Tibial nerve (tissue), 4 donors: Measurements from ENCODE around the gene OR51E2. TPM values are rescaled to one million over a fixed set of nuclear protein-coding genes. Genes with fewer than 3 reads are reported as not detected.

Source experiments
- DNase-seq, 2 donors: peaks; one replicate each; pipeline ENCODE4 v3.0.0-alpha.2; 2019; ENCODE audit warnings: low spot score in 2 of 2
- H3K27ac ChIP-seq, 4 donors: fragments of 200-600 bp; sonication (generic) in 3 of 4; one replicate each; pipeline ENCODE4 v1.5.1; 2017 to 2019; ENCODE audit warnings: mild to moderate bottlenecking in 1 of 4
- H3K27me3 ChIP-seq, 2 donors: fragments of 200-600 bp; sonication (generic) in 1 of 2; one replicate each; pipeline versions ENCODE4 v1.5.1 to v1.6.0; 2017 to 2019
- H3K36me3 ChIP-seq, 3 donors: fragments of 200-600 bp; sonication (generic); one replicate each; pipeline ENCODE4 v1.5.1; 2018 to 2019
- H3K4me1 ChIP-seq, 4 donors: fragments of 200-600 bp; sonication (generic) in 3 of 4; one replicate each; pipeline ENCODE4 v1.5.1; 2017 to 2019
- H3K4me3 ChIP-seq, 4 donors: fragments of 200-600 bp; sonication (generic) in 3 of 4; one replicate each; pipeline ENCODE4 v1.5.1; 2017 to 2019; ENCODE audit warnings: mild to moderate bottlenecking in 1 of 4, moderate library complexity in 1 of 4
- H3K9me3 ChIP-seq, 4 donors: fragments of 200-600 bp; sonication (generic) in 3 of 4; one replicate each; pipeline ENCODE4 v1.5.1; 2017 to 2019
- EP300 ChIP-seq, 2 donors: sonication (generic); formaldehyde crosslinking; IDR thresholded peaks; one replicate each; pipeline ENCODE4 v1.6.1; 2017; ENCODE audit warnings: antibody characterized with exemption in 2 of 2, mild to moderate bottlenecking in 1 of 2
- POLR2A ChIP-seq, 2 donors: fragments of 450-650 bp; IDR thresholded peaks; one replicate each; pipeline ENCODE4 v1.6.1; 2017; ENCODE audit warnings: antibody characterized with exemption in 2 of 2, mild to moderate bottlenecking in 2 of 2, moderate library complexity in 2 of 2
- WGBS, 2 donors: methylation state at CpG; one replicate each; pipeline ENCODE4 v1.1.5; 2018; 5-methylcytosine and 5-hydroxymethylcytosine counted together
- total RNA-seq, 4 donors: library from RNA; depleted of rRNA; stranded (reverse); fragments of >200 nt; gene quantifications; one replicate each; pipeline ENCODE4 v1.1.0, GENCODE V29; 2016
- TF ChIP-seq, protein P1 (sequence below), 5 experiments: fragments of 200-600 bp in 3 of 5; fragments of 450-650 bp in 2 of 5; sonication (generic) in 3 of 5; IDR thresholded peaks; one replicate each; pipeline ENCODE4 v1.5.1; 2016 to 2019; ENCODE audit warnings: antibody characterized with exemption in 5 of 5, mild to moderate bottlenecking in 3 of 5, moderate library complexity in 2 of 5

Gene OR51E2
- total RNA-seq, 4 donors from 2014 or later, result 0.20 to 0.42 TPM; not detected in 2

DNA sequence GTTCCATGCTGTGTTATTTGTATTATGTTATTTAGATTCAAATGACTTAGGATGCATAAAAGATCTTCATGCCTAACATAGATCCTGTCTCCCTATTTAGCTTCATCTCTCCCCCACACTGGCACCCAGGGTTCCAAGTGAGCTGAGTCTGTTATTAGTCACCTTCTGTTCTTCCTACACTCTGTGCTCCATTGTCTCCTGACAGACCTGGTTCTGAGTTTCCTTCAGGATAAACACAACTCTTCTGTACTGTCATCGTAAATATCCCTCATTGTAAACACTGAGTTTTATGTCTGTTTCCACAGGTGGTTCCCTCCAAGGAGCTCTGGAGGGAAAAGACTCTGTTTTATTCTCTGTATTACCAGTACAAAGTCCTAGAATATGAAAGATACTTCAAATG is 15.6 kb upstream of the OR51E2 start:
- no peaks in the 10 kb centered on the region for H3K27me3 ChIP-seq
- H3K36me3 ChIP-seq, result no peaks in the 10 kb centered on the region
- no peaks in the 10 kb centered on the region for H3K9me3 ChIP-seq
- no peak overlapping the region for H3K27ac ChIP-seq
- H3K4me3 ChIP-seq, result no peak overlapping the region
- no peaks in the 10 kb centered on the region for H3K4me1 ChIP-seq
- TF ChIP-seq POLR2A (IDR thresholded peaks at IDR 0.05) (no peak), EP300 (IDR thresholded peaks at IDR 0.05) (no peak)
- TF ChIP-seq, protein P1, sequence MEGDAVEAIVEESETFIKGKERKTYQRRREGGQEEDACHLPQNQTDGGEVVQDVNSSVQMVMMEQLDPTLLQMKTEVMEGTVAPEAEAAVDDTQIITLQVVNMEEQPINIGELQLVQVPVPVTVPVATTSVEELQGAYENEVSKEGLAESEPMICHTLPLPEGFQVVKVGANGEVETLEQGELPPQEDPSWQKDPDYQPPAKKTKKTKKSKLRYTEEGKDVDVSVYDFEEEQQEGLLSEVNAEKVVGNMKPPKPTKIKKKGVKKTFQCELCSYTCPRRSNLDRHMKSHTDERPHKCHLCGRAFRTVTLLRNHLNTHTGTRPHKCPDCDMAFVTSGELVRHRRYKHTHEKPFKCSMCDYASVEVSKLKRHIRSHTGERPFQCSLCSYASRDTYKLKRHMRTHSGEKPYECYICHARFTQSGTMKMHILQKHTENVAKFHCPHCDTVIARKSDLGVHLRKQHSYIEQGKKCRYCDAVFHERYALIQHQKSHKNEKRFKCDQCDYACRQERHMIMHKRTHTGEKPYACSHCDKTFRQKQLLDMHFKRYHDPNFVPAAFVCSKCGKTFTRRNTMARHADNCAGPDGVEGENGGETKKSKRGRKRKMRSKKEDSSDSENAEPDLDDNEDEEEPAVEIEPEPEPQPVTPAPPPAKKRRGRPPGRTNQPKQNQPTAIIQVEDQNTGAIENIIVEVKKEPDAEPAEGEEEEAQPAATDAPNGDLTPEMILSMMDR (IDR thresholded peaks at IDR 0.05), result no peak
- DNase-seq, result no peak
- 39% methylated on average over 1 of the region's 1 CpG for WGBS, 2 donors

GRCh38 chr11:4704790-4705334 is 7.2 kb upstream of the OR51E2 start:
- Histone ChIP-seq H3K36me3 (no peaks in the 10 kb centered on the region), H3K27ac (no peak overlapping the region), H3K9me3 (no peaks in the 10 kb centered on the region), H3K27me3 (no peaks in the 10 kb centered on the region), H3K4me3 (no peak overlapping the region), H3K4me1 (no peaks in the 10 kb centered on the region)
- TF ChIP-seq, protein P1 (IDR thresholded peaks at IDR 0.05), result no peak
- TF ChIP-seq POLR2A (IDR thresholded peaks at IDR 0.05) (no peak), EP300 (IDR thresholded peaks at IDR 0.05) (no peak)
- WGBS, 2 donors, result 64 to 65% methylated on average over 8 of the region's 8 CpGs
- DNase-seq, result no peak

DNA sequence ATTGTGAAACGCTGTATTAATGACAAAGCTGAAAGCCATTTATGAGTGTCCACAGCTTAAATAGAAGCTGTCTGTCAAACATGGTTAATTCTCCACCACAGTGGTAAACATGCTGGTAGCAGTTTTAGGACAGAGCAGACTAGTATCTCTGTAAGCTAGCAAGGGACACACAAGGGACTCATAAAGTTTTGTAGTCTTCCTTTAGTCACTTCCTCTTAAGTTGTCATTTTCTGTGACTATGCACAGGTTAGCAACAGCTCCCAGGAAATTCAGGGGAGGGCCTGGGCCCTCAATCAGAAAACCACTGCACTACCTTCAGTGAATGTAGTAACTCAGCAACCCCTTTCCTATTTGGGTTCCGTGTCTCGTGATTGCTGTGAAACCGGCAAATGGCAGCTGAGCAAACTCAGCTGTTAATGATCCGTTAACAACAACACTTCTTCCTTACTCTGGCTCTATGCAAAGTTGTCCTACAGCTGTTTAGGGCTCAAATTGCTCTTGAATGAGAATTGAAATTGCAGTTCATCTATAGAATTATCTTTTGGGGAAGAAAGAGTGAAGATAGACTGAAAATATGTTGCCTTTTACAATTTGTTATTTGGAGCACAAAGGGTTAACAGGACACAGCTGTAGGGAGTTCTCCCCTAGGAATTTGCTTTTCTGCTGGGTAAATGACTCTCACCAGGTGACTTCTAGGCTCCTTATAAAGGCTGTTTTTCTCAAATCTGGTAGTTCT is 6.6 kb upstream of the OR51E2 start, which contains the start of gene MMP26:
Gene MMP26 (plus strand): TSS at position 731 of the 736 bp plus-strand sequence.
- Histone ChIP-seq H3K27me3 (no peaks in the 10 kb centered on the region), H3K4me1 (no peaks in the 10 kb centered on the region), H3K36me3 (no peaks in the 10 kb centered on the region), H3K4me3 (no peak within 1 kb of the TSS), H3K27ac (no peak within 1 kb of the TSS), H3K9me3 (no peaks in the 10 kb centered on the region)
- TF ChIP-seq EP300 (IDR thresholded peaks at IDR 0.05) (no peak), POLR2A (IDR thresholded peaks at IDR 0.05) (no peak)
- TF ChIP-seq, protein P1 (IDR thresholded peaks at IDR 0.05), result no peak
- no peak for DNase-seq
- WGBS, 2 donors, result 32 to 35% methylated on average over 5 of the region's 5 CpGs

GRCh38 chr11:4700436-4700820 is 2.8 kb upstream of the OR51E2 start:
- H3K9me3 ChIP-seq, result no peaks in the 10 kb centered on the region
- WGBS, 2 donors, result 66 to 79% methylated on average over 1 of the region's 1 CpG
- no peaks in the 10 kb centered on the region for H3K4me1 ChIP-seq
- no peak overlapping the region for H3K27ac ChIP-seq
- no peaks in the 10 kb centered on the region for H3K36me3 ChIP-seq
- no peaks in the 10 kb centered on the region for H3K27me3 ChIP-seq
- no peak for DNase-seq
- TF ChIP-seq, protein P1 (IDR thresholded peaks at IDR 0.05), result no peak
- TF ChIP-seq POLR2A (IDR thresholded peaks at IDR 0.05) (no peak), EP300 (IDR thresholded peaks at IDR 0.05) (no peak)
- no peak overlapping the region for H3K4me3 ChIP-seq

DNA sequence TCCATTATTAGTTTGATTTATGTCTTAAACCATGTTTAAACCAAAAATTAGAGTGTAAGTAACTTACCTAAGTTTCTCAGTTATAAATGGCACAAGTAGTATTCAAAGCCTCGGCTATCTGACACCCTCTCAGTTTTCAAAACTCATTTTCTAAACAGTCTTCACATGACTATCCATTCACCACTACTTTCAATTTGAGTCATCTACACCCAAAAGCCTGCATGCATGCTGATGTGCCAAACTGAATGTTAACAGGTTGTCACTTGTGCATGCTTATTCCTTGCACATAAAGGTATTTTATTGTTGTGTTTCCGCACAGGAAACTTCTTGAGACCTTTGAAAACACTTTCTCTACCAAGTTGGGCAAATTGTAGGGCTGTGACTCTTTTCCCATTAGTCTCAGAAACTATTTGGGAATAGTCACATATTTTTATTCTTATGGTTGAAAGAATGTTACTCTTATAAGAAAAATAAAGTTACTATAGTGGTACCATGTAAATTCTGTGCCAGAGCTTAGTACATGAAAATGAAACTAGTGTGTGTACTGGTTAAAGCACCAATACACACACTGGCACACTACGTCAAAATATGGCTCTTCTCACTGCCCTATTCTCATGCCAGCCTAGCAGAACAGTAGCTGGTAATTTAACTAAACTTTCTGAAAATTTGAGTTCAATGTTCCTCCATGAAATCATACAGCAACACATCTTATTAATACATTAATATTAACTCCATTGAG is 2.2 kb upstream of the OR51E2 start:
- Histone ChIP-seq H3K4me3 (no peak overlapping the region), H3K4me1 (peaks cover 0 to 2% (median 0%) of the 10 kb centered on the region in 4 donors), H3K36me3 (no peaks in the 10 kb centered on the region), H3K27me3 (no peaks in the 10 kb centered on the region), H3K27ac (no peak overlapping the region), H3K9me3 (no peaks in the 10 kb centered on the region)
- TF ChIP-seq EP300 (IDR thresholded peaks at IDR 0.05) (no peak), POLR2A (IDR thresholded peaks at IDR 0.05) (no peak)
- TF ChIP-seq, protein P1 (IDR thresholded peaks at IDR 0.05), result no peak
- no peak for DNase-seq
- 90% methylated on average over 3 of the region's 3 CpGs for WGBS, 2 donors
